Measurements from ENCODE around the gene DMRTB1. TPM values are rescaled to one million over a fixed set of nuclear protein-coding genes. Genes with fewer than 3 reads are reported as not detected.

Gene DMRTB1
- total RNA-seq, 1 experiment from 2014 or later = not detected

DNA sequence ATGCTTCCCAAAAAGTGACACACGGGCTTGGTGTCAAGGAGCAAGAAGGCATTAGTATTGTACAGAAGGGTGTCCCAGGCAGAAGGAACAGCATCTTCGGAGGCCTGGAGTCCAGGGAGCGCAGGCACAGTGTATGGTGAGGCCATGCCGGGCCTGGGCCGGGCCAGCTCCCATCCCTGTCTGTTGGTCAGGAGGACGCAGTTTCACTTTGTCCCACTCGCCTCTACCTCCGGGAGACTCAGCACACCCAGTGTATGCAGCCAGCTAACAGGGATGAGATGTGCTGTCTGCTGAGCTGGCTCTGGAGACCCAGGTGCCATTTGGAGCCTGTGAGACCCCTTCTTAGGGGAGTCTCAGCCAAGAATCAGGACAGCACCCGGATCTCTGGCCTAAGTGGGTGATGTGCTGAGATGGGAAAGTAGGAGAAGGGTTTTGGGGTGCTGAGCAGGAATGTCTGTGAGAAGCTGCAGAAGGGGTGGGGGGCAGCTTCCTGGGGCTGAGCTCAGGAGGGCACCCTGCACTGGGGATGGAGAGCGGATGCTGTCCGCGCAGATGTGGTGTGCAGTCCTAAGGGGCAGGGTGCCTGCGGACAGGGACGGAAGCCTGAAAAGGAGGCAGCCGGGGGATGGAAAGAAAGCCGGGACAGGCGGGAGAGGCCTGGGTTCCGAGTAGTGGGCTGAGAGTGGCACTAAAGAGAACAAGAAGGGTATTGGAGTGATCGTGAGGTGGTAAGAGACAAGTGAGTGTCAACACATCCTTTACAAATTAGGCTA, 25.7 kb downstream of the DMRTB1 start:
- CTCF ChIA-PET = no interaction called here
- DNase-seq (ENCODE audit: low spot score) = no peak
- H3K27ac ChIP-seq (ENCODE audit: low read depth, low read length, poor library complexity, severe bottlenecking) = no peak overlapping the region
- H3K36me3 ChIP-seq (ENCODE audit: insufficient read depth, low read length, poor library complexity, severe bottlenecking) = no peaks in the 10 kb centered on the region
- no peaks in the 10 kb centered on the region for H3K27me3 ChIP-seq (replicated peaks; ENCODE audit: insufficient read depth, low read depth, low read length, poor library complexity)
- POLR2A ChIA-PET (ENCODE audit: low non-redundant PET) = no interaction called here
- BruUV-seq (replicated peaks) = no TSS peak
- TF ChIP-seq, protein P1, sequence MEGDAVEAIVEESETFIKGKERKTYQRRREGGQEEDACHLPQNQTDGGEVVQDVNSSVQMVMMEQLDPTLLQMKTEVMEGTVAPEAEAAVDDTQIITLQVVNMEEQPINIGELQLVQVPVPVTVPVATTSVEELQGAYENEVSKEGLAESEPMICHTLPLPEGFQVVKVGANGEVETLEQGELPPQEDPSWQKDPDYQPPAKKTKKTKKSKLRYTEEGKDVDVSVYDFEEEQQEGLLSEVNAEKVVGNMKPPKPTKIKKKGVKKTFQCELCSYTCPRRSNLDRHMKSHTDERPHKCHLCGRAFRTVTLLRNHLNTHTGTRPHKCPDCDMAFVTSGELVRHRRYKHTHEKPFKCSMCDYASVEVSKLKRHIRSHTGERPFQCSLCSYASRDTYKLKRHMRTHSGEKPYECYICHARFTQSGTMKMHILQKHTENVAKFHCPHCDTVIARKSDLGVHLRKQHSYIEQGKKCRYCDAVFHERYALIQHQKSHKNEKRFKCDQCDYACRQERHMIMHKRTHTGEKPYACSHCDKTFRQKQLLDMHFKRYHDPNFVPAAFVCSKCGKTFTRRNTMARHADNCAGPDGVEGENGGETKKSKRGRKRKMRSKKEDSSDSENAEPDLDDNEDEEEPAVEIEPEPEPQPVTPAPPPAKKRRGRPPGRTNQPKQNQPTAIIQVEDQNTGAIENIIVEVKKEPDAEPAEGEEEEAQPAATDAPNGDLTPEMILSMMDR (conservative IDR thresholded peaks at IDR 0.05; ENCODE audit: low read depth, low read length) = no peak
- TF ChIP-seq EZH2 (IDR thresholded peaks at IDR 0.05; ENCODE audit: borderline replicate concordance, low read depth, low read length, poor library complexity, severe bottlenecking) = no peak
- no peak overlapping the region for H3K4me3 ChIP-seq (ENCODE audit: low read depth, low read length, poor library complexity, severe bottlenecking)
- no peaks in the 10 kb centered on the region for H3K4me1 ChIP-seq (ENCODE audit: insufficient read depth, low read length, poor library complexity, severe bottlenecking)
- intact Hi-C loops (cut with micrococcal nuclease; ENCODE audit: unreplicated experiment) = loop anchor here (2.0 to 5.0 kb wide), 2 partner anchors 197 to 270 kb away; no protein-coding TSS in a partner anchor
- no peaks in the 10 kb centered on the region for H3K9me3 ChIP-seq (ENCODE audit: low read depth, low read length, poor library complexity, severe bottlenecking)

DNA sequence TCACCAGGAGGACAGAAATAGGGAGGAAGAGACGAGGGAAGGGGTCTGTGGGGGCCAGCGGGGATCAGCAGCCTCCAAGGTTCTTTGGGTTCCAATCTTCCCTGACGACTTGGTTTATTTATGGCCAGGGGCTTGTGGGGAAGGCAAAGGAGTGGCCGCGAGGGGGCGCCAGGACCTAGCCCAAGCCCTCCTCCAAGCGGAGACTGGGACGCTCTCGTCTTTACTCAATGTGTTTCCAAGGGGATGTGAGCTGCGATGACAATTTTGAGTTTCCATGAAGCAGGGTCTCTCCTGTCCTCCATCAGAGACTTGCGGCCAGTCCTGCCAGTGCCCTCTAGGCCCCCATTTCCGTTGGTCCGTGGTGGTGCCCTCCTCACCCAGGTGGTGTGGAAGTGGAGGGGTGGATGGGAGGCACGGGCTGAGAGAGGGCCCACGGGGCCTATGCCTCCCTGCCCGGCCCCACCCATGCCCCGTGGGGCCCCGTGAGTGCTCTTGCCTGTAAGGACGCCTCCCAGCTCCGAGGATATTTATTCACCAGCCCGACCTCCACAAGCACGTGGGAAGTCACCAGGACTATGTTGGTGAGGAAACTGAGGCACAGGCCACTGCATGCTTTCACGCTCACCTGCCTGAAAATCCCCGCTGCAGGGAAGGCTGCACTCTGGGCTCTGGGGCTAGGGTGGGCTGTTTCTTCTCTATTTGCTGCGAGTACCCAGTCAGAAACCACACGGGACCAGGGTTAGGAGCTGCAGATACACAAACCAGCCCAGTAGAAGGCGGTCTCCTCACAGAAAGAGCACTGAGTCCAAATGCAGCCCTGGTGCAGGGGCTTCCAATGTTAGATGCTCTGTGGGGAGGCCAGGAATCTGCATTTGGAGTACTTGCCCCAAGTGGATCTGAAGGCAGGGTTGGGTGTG, 26.5 kb downstream of the DMRTB1 start:
- ChIA-PET CTCF (interaction anchor here (0.5 to 1.2 kb wide), 5 partner anchors 13 to 313 kb away, joined by 3 to 8 read pairs (median 4); no protein-coding TSS in a partner anchor), POLR2A (ENCODE audit: low non-redundant PET) (no interaction called here)

More for the DNA sequence above, 26.5 kb downstream of the DMRTB1 start:
- H3K9me3 ChIP-seq (ENCODE audit: low read depth, low read length, poor library complexity, severe bottlenecking) = no peaks in the 10 kb centered on the region
- no peak for TF ChIP-seq EZH2 (IDR thresholded peaks at IDR 0.05; ENCODE audit: borderline replicate concordance, low read depth, low read length, poor library complexity, severe bottlenecking)
- TF ChIP-seq, protein P1 (conservative IDR thresholded peaks at IDR 0.05; ENCODE audit: low read depth, low read length) = peak; percentile 76
- BruUV-seq (replicated peaks) = no TSS peak
- intact Hi-C loops (cut with micrococcal nuclease; ENCODE audit: unreplicated experiment) = loop anchor here (2.0 to 5.0 kb wide), 2 partner anchors 197 to 269 kb away; no protein-coding TSS in a partner anchor
- H3K36me3 ChIP-seq (ENCODE audit: insufficient read depth, low read length, poor library complexity, severe bottlenecking) = no peaks in the 10 kb centered on the region
- no peak overlapping the region for H3K27ac ChIP-seq (ENCODE audit: low read depth, low read length, poor library complexity, severe bottlenecking)
- peak; percentile 71 for DNase-seq (ENCODE audit: low spot score)
- H3K4me3 ChIP-seq (ENCODE audit: low read depth, low read length, poor library complexity, severe bottlenecking) = no peak overlapping the region
- H3K4me1 ChIP-seq (ENCODE audit: insufficient read depth, low read length, poor library complexity, severe bottlenecking) = no peaks in the 10 kb centered on the region
- no peaks in the 10 kb centered on the region for H3K27me3 ChIP-seq (replicated peaks; ENCODE audit: insufficient read depth, low read depth, low read length, poor library complexity)
